GM19468 (cell line): ENCODE data around the gene RALGPS2.
A peak's percentile ranks its signal among the peaks of the same experiment; 100 is the strongest.

Experiments
- ATAC-seq: cut with Tn5 transposase; IDR thresholded peaks from one replicate; pipeline ENCODE4 v1.9.1; 2021; ENCODE audit warnings: mild to moderate bottlenecking, moderate library complexity, moderate number of reproducible peaks; ENCODE audit not compliant: unreplicated experiment; ENCODE audit errors: extremely low read depth

Gene RALGPS2

GRCh38 chr1:178768423-178768822 lies 43.4 kb downstream of the RALGPS2 start:
- ATAC-seq: no peak

- no peak for ATAC-seq
Measured at GRCh38 chr1:178772952-178773351, 47.9 kb downstream of the RALGPS2 start.

GRCh38 chr1:178774263-178774662 lies 49.2 kb downstream of the RALGPS2 start:
- no peak for ATAC-seq

GRCh38 chr1:178776553-178776952 lies 51.5 kb downstream of the RALGPS2 start:
- ATAC-seq: no peak

GRCh38 chr1:178781533-178782330 lies 56.7 kb downstream of the RALGPS2 start:
- no peak for ATAC-seq

- peak; percentile 46 for ATAC-seq
Measured at GRCh38 chr1:178784131-178784536, 59.1 kb downstream of the RALGPS2 start.

- no peak for ATAC-seq
Measured at GRCh38 chr1:178792394-178792793, 67.3 kb downstream of the RALGPS2 start.

GRCh38 chr1:178796013-178796412 lies 71.0 kb downstream of the RALGPS2 start:
- ATAC-seq: no peak

GRCh38 chr1:178797590-178797989 lies 72.5 kb downstream of the RALGPS2 start:
- no peak for ATAC-seq

GRCh38 chr1:178798232-178798861 lies 73.3 kb downstream of the RALGPS2 start:
- ATAC-seq: no peak

GRCh38 chr1:178802873-178803272 lies 77.8 kb downstream of the RALGPS2 start:
- no peak for ATAC-seq

GRCh38 chr1:178806665-178807300 lies 81.7 kb downstream of the RALGPS2 start:
- ATAC-seq: no peak

- ATAC-seq: no peak
Measured at GRCh38 chr1:178808529-178808928, 83.5 kb downstream of the RALGPS2 start.

- ATAC-seq: no peak
Measured at GRCh38 chr1:178810585-178810984, 85.5 kb downstream of the RALGPS2 start.

- ATAC-seq: no peak
Measured at GRCh38 chr1:178818416-178818815, 93.4 kb downstream of the RALGPS2 start.

GRCh38 chr1:178819123-178819522 lies 94.1 kb downstream of the RALGPS2 start:
- no peak for ATAC-seq

- no peak for ATAC-seq
Measured at GRCh38 chr1:178821134-178821866, 96.3 kb downstream of the RALGPS2 start.

GRCh38 chr1:178825167-178825566 lies 100.1 kb downstream of the RALGPS2 start:
- no peak for ATAC-seq

GRCh38 chr1:178844436-178844835 lies 119.4 kb downstream of the RALGPS2 start:
- no peak for ATAC-seq

GRCh38 chr1:178846306-178846705 lies 121.3 kb downstream of the RALGPS2 start:
- ATAC-seq: no peak
